ENCODE results near the gene C11orf21.
"Not testable (repeated sequence)": the region's sequence is repeated elsewhere in the genome, so short reads cannot be mapped to it uniquely, and the experiment has no call there.

Gene C11orf21

GRCh38 chr11:2301631-2302305 is at the start of gene C11orf21, which contains the start of gene TSPAN32:
Gene C11orf21, minus strand, starts transcription at chr11:2301918. Its CDS starts 110 bp downstream, at chr11:2301808.
Gene TSPAN32, plus strand, starts transcription at chr11:2302013. Its CDS starts 137 bp downstream, at chr11:2302150.
- no peak for DNase-seq (ENCODE audit: low read depth in 2 of 2)

DNA sequence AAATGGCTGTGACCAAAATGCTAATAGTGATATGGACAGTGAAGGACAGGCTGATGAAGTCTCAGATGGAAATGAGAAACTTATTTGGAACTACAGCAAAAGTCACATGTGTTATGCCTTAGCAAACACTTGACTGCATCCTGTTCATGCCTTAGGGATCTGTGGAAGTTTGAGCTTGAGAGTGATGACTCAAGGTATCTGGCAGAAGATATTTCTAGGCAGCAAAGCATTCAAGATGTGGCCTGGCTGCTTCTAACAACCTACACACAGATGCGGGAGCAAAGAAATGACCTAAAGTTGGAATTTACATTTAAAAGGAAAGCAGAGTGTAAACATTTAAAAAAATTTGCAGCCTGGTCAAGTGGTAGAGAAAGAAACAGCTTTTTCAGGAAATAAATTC is 47.3 kb upstream of the C11orf21 start:
- no peak for DNase-seq (ENCODE audit: low read depth in 2 of 2)

DNA sequence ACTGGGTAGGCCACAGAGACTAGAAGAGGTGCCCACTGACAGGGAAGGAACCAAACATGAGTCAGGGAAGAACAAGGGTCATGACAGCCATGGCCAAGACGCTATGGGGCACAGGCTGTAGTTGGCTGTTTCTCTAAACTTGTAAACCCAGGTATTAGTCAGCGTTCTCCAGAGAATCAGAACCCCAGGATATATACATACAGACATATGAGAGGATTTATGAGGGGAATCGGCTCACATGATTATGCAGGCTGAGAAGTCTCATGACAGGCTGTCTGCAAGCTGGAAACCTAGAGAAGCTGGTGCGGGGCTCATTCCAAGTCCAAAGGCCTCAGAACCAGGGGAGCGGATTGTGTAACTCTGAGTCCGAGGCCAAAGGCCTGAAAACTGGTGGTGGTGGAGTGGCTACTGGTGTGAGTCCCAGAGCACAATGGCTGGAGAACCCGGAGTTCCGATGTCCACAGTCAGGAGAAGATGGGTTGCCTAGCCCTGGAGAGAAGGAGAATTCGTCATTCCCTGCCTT is 45.7 kb upstream of the C11orf21 start:
- DNase-seq (ENCODE audit: low read depth in 2 of 2) = no peak

GRCh38 chr11:2346586-2347307 is 45.0 kb upstream of the C11orf21 start:
- DNase-seq (ENCODE audit: low read depth in 2 of 2) = no peak

DNA sequence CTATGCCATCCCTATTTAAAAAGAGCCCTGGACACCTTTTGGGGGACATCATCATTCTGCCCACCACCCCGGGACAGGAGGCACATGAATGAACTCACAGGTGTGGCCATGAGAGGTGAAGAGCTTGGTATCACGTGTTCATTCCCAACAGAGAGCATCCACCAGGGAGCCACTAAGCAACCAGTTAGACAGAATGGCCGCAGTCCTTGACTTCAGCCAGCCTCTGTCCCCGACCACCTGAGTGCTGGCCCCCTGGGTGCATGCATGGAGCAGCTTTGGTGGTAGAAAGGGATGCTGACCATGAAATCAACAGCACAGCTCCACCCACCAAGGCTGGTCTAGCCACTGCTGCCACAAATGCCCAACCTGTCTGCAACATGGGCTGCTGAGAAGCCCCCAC is 44.3 kb upstream of the C11orf21 start:
- no peak for DNase-seq (ENCODE audit: low read depth in 2 of 2)

DNA sequence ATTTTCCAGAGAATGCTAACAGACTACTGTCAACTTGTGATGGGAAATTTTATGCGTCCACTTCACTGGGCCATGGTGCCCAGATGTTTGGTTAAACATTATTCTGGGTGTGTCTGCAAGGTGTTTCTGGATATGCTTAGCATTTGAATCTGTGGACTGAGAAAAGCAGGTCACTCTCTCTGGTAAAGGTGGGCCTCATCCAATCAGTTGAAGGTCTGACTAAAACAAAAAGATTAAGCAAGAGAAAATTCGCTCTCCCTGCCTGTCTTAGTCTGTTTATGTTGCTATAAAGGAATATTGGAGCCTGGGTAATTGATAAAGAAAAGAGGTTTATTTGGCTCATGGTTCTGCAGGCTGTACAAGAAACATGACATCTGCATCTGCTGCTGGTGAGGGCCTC is 43.3 kb upstream of the C11orf21 start:
- no peak for DNase-seq (ENCODE audit: low read depth in 2 of 2)

GRCh38 chr11:2343502-2343901 is 41.8 kb upstream of the C11orf21 start:
- DNase-seq (ENCODE audit: low read depth in 2 of 2) = no peak

- no peak for DNase-seq (ENCODE audit: low read depth in 2 of 2)
Observed at GRCh38 chr11:2342981-2343380, 41.3 kb upstream of the C11orf21 start.

GRCh38 chr11:2342557-2342956 is 40.8 kb upstream of the C11orf21 start:
- DNase-seq (ENCODE audit: low read depth in 2 of 2) = no peak

GRCh38 chr11:2338760-2339159 is 37.0 kb upstream of the C11orf21 start:
- DNase-seq (ENCODE audit: low read depth in 2 of 2) = not testable (repeated sequence)

- not testable (repeated sequence) for DNase-seq (ENCODE audit: low read depth in 2 of 2)
Observed at GRCh38 chr11:2335286-2335685, 33.6 kb upstream of the C11orf21 start.

DNA sequence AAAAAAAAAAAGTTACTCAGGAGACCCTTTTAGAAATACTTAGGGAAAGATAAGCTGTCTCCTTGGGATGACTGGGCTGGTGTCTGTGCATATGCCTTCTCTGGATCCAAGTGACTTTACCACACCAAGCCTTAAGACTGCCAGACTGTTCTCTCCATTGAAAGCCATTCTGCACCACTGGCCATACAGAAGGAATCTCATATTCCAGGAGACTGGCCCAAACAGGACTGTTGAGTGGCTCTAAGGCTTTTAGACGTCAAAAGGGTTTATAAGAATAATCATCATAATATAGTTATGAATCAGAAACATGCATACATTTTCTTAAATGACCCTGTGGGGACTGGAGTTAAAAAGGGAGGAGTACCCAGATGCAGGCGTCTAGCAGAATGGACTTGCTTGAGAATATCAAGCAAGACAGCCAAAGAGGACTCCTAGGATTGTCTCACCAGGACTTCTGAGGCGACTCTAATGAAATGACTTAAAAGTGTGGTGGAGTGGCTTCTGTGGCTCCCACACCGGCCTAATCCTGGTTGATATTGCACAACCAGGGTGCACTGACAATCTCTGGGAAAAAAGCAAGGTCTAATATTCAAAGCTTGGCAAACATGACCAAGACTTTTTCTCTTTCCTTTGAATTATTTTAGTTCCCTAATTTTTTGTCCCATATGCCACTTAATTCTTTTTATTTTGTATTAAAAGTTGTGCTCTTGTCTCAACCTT is 31.9 kb upstream of the C11orf21 start:
- DNase-seq (ENCODE audit: low read depth in 2 of 2) = not testable (repeated sequence)

DNA sequence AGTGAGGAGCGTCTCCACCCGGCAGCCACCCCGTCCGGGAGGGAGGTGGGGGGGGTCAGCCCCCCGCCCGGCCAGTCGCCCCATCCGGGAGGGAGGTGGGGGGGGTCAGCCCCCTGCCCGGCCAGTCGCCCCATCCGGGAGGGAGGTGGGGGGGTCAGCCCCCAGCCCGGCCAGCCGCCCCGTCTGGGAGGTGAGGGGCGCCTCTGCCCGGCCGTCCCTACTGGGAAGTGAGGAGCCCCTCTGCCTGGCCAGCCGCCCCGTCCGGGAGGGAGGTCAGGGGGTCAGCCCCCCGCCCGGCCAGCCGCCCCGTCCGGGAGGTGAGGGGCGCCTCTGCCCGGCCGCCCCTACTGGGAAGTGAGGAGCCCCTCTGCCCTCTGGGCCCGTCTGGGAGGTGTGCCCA is 30.9 kb upstream of the C11orf21 start:
- DNase-seq (ENCODE audit: low read depth in 2 of 2) = not testable (repeated sequence)

GRCh38 chr11:2331404-2331803 is 29.7 kb upstream of the C11orf21 start:
- no peak for DNase-seq (ENCODE audit: low read depth in 2 of 2)

- DNase-seq (ENCODE audit: low read depth in 2 of 2) = no peak
Observed at GRCh38 chr11:2330696-2331095, 29.0 kb upstream of the C11orf21 start.

DNA sequence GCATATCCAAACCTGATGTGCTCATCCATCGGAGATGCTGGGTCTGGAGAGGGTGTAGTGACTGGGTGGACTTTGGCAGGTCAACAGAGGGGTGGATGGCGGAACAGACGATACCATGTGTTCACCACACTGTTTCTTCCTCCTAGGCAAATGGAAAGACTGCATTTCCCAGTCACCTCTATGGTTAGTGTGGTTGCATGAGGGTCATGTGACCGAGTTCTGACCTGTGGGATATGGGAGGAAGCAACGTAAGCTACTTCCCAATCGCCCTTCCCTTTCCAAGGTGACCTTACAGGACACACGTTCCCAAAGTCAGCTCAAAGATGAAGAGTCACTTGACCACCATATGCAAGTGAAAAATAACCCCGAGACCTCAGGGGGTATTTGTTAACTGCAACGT is 27.8 kb upstream of the C11orf21 start:
- DNase-seq (ENCODE audit: low read depth in 2 of 2) = no peak

GRCh38 chr11:2328656-2329354 is 27.1 kb upstream of the C11orf21 start:
- no peak for DNase-seq (ENCODE audit: low read depth in 2 of 2)

DNA sequence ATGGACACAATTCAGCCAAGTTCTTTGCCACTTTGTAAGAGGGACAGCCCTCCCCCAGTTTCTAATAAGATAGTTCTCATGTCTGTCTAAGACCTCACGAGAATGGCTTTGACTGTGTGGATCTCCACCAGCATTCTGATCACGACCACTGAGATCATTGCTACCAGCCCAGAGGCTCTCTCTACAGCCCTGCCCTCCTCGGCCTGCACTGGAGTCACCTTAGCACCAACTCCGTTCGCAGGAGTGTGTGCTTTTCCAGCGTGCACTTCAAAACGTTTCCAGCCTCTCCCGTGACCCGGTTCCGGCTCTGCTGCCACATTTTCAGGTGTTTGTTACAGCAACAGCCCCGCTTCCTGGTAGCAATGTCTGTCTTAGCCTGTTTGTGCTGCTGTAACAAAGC is 26.3 kb upstream of the C11orf21 start:
- DNase-seq (ENCODE audit: low read depth in 2 of 2) = no peak

DNA sequence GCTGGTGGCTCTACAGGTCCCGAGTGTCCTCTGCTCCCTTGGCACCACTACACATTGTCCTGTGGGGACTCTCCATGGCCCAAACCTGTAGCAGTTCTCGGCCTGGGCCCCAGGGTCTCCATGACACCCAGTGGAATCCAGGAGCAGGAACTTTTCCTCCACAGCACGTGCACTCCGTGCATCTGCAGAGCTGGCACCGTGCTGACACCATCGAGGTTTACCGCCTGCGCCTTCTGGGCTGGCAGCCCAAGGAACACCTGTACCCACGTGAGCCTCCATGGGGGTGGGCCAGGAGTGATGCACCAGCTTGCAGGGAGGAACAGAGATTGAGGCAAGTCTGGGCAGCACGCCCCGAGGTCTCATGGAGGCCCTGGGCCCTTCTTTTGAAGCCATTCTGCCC is 25.3 kb upstream of the C11orf21 start:
- DNase-seq (ENCODE audit: low read depth in 2 of 2) = no peak

- no peak for DNase-seq (ENCODE audit: low read depth in 2 of 2)
Observed at GRCh38 chr11:2325719-2326118, 24.0 kb upstream of the C11orf21 start.

DNA sequence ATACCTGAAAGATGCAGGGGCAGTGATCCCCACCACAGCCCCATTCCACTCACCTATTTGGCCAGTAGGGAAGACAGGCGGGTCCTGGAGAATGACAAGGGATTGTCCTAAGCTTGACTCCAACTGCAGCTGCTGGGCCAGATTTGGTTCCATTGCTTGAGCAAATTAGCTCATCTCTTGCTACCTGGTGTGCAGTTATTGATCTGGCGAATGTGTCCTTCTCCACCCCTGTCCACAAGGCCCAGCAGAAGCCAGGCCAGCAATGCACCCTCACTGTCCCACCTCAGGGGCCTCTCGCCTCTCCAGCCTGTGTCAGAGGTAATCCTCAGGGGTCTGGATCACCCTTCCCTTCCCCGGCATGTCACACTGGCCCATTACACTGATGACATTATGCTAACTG is 23.4 kb upstream of the C11orf21 start:
- DNase-seq (ENCODE audit: low read depth in 2 of 2) = no peak

- no peak for DNase-seq (ENCODE audit: low read depth in 2 of 2)
Observed at GRCh38 chr11:2321311-2321683, 19.6 kb upstream of the C11orf21 start.

Measured in stimulated activated CD8-positive, alpha-beta memory T cell treated with anti-CD3 and anti-CD28 coated beads, Interleukin-15, amount 100 ng/mL, for 4 hours (primary cell).